GM18873 (cell line): ENCODE results near the gene FGF19.

Source experiments
- ATAC-seq: cut with Tn5 transposase; IDR thresholded peaks from one replicate; pipeline ENCODE4 v1.9.1; 2021; ENCODE audit warnings: mild to moderate bottlenecking, moderate library complexity, moderate number of reproducible peaks; ENCODE audit not compliant: unreplicated experiment, low FRiP score

Gene FGF19

DNA sequence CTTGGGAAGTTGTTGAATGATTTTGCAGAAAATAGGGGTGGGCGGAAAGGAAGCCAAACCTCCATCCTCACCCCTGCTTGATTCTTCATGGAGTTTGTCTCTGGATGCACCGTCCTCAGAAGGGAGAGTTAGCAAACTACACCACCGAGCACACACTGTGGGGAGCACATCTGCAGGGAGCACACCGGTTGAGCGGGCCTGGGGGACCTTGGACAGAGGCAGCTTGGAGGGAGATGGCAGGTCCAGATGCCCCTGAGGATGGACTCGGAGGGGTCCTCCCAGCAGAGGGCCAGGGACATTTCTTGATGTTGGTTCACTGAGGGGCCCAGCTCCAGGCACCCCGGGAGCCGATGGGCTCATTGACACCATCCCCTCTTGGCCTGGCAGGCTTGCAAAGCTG lies 15.1 kb upstream of the FGF19 start:
- ATAC-seq, result no peak

DNA sequence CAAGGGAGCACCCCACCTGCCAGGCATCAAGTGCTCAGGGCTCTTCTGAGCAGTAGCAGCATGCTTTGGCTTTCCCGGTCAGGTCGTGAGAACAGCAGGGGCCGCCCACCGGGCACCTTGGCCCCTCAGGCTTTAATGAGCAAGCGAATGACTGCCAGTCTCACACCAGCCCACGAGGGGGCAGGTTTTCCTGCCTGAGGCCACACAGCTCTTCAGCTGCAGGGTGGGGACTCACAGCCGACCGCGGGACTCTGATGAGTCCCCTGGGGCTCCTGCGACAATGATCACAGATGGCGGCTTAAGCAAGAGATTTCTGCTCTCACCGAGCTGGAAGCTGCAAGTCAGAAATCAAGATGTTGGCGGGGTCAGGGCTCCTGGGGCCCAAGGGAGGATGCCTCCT lies 14.3 kb upstream of the FGF19 start:
- ATAC-seq, result no peak

DNA sequence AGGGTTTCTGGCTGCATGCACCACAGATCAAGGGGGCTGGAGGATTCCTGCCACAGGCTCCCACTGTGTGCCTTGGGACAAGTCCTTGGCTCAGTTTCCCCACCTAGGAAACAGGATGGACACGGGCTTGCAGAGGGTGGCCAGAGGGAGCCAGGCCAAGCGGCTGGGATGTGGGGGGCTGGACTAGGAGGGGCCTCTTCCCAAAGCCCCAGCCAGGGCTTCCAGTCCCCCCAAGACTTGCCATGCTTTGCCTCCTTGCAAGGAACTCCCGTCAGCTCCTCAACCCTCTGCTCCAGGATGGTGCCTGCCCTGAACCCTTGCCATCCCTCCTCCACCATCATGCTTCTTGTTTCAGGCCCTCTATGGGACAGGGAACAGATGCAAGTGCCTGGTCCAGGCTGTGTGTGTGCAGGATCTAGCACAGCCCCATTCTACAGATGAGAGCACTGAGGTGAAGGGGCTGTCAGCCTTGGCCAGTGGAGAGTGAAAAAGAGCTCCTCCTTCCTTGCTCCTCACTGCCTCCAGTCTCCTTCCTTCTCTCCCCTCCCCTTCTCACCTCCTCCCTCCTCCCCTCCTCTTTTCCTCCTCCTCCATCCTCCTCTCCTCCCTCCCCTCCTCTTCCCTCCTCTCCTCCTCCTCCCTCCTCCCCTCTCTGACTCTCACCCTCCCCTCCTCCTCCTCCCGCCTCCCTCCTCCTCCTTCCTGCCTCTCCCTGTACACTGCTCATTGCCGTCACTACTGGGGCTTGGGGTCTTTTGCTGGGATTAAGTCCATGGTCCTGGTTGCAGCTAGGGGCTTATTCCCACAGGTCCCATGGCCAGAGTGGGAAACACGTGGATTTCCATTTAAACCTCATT lies 13.3 kb upstream of the FGF19 start:
- ATAC-seq, result no peak

DNA sequence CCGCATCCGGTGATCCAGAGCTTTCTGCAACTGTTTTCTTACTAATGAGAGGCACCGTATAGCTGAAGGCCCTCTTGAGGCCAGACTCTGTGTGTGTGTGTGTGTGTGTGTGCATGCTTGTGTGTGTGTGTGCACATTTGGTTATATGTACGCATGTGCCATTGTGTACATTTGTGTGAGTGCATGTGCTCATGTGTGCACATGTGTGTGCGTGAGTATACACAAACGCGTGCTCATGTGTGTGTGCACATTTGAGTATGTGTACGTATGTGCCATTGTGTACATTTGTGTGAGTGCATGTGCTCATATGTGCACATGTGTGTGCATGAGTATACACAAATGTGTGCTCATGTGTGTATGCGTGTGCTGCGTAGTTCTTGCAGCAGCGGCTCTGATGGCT lies 12.3 kb upstream of the FGF19 start:
- ATAC-seq, result no peak

DNA sequence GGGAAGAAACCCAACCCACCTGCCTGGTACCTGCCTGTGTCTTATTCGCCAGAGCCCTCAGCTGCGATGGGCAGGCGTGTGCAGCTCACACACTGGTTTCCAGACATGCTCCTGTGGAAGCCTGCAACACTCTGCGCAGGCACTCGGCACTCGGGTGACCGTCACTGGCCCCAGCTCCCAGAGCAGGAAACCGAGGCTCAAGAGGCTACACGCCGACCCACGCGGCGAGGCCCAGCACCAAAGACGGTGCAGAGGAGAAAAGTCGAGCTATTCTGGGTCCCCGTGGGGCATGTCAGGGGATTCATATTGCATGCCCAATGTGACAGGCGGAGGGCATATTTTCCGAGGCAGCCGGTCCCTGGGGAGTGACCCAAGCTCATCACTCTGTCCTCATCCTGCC lies 11.6 kb upstream of the FGF19 start:
- ATAC-seq, result no peak

DNA sequence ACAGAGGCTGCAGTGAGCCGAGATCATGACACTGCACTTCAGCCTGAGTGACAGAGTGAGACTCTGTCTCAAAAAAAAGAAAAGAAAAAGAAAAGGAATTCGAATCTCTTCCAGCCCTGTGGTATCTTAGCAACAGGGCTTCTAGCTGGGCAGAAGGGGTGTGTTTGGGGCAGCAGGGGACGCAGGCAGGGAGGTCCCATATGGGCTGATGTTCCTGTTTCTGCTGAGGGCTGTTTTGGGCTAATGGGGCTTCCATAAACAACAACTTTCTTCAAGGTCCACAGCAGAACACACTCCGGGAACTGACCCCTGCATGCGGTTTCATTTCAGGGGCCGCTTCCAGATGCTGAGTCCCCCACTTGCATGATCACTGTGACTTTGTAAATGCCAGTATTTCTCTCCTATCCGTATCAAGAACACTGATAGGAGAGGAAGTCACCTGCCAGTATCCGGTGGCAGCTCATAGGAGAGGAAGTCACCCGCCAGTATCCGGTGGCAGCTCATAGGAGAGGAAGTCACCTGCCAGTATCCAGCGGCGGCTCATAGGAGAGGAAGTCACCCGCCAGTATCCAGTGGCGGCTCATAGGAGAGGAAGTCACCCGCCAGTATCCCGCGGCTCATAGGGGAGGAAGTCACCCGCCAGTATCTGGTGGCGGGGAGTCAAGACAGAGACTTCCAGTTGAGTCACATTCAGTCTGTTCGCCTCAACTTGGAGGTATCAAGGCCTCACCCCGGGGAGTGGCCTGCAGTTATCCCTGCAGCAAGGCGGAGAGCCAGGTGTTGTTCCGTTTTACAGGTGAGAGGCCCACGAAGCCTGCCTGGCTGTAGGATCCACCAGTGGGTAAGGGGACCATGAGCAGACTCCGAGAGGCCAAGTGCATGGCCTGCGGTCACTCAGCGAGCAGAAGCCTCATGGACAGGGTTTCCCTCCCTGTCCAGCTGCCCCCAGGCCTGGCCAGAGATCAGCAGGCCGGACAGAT lies 8.3 kb upstream of the FGF19 start:
- no peak for ATAC-seq

DNA sequence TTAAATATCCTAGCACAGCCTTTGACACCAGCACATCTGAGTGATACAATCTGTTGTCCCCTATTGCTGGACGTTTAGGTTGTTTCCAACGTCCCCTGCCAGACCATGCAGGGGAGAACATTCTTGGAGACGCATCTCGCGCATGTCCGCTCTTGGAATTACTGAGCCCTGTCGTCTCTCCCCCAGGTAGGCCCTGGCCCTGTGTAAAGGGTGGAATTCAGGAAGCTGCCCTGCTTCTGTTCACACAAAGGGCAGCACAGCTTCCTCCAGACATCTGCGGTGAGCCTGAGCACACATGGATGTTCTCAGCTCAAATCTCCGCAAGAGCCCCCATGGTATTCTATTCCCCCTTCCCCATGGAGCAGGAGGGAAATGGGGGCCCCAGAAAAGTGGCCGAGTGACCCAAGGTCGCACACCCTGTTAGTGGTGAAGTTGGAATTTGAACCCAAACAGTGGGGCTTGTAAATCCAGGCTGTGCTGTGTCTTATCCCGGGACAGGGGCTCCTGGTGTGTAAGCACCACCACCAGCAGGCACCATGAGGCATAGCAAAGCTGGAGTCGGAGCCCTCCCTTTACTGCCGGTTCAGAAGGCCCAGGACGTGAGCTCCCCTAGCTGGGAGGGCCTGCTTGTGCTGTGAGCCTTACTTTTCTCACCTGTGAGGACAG lies 5.0 kb upstream of the FGF19 start:
- ATAC-seq, result no peak

DNA sequence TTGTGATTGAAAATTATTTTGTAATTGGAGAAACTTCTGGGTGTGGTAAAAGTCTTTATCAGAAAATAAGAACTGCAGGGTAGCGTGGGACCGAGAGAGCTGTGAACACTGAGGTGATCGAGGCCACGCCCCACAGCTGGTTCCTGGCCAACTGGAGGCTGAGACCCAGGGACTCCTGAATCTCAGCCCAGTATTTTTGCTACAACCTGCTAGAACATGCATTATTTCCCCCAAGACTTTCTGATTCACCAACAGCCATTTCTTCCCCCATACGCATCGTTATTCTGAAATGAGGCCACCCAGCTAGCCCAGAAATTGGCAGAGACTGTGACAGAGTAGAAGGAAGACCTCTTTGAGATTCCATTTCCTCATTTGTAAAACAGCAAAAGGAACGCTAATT lies 3.4 kb upstream of the FGF19 start:
- no peak for ATAC-seq

DNA sequence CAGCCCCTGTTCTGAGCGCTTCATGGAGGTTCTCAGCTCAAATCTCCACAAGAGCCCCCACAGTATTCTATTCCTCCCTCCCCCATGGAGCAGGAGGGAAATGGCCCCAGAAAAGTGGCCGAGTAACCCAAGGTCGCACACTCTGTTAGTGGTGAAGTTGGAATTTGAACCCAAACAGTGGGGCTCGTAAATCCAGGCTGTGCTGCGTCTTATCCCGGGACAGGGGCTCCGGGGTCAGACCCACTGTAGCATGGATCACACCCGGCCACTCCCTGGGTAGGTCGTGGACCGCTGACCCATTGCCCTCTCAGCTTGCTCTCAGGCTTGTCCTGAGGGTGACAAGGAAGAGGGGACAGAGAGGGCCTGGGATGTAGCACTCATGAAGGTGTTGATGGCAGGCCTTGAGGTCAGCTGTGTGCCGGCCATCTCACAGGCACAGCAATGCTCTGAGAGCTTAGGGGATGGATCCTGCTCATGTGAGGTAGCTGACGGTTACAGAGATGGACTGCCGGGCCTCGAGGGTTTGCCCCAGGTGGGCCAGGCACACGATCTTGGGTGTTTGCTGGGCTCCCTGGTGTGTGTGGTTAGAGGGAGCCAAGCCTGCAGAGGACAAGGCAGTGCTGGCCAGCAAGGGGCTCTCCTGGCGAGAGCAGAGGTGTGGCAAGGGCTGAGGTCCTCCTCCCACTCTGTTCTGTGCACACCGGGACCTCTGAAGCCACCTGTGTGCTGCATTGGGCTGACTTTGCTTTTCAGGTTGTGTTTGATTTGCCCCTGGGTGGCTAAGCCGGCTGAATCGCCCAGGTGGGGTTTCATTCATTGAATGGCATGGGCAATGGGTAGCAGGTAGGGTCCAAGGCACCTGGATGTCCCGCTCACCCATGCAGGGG lies 2.3 kb upstream of the FGF19 start:
- no peak for ATAC-seq

DNA sequence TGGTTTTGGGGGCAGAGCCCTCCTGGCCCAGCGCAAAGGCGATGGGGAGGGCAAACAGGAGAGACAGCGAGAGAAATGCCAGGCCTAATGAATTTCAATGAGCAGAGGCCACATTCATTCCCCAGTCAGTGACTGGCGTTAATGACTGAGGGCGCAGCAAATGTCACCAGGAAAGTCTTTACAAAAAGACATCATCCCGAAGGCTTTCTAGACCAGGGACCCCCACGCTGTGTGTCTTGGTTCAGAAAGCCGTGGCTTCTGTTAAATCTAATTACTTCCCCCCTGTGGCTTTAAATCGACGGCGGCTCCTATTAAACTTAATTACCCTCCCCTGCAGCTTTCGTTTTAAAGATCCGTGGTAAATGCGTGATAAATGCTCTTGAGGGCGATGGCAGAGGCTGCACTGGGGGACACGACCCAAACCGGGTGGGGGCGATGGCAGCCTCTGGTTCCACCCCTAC lies 1.6 kb upstream of the FGF19 start:
- ATAC-seq, result no peak

DNA sequence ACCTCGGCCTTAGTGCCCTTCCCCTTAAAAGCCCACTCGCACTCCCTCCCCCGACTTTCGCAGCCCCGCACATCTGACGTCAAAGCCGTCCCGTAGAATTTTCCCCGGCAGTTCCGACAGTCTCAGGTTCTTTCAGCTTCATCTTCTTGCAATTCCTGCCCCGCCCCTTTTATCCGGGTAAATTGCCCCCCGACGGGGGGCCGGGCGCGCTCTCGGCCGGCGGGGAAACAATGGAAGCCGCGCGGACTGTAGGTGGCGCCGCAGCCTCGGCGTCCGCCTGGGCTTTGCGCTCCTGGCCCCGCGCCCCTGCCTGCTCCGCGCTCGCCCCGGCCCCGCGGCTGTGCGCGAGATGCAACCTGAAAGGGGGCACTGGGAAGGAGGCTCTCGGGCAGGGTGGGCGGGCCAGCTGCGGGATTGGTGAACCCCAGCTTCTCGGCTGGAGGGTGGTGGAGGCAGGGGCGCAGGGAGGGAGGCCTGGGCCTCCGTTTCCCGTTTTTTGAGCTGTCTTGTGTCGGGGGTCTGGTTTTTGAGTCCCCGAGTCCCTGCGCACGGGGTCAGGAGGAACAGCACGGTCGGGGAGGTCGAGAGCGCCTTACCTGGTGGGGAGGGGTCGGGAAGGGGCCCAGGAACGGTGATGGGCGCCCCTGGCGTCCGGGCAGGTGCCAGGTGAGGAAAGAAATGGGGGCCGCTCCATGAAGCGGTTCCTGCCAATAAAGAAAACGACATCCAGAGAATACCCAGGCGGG lies 859 bp upstream of the FGF19 start:
- no peak for ATAC-seq

DNA sequence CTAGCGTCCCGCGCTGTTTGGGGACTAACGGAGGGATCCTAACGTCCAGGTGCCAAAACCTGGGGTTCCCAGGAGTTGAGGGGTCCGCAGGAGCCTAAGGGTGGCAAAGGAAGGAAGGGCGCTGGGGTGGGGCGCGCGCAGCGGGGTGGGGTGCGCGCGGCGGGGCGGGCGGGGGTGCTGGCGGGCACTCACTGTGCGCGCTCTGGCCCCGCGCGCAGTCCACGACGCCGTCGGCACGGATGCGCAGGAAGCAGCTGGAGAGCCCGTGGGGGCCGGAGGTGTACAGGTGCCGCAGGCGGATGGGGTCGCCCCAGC lies 412 bp downstream of the FGF19 start:
- ATAC-seq, result no peak

DNA sequence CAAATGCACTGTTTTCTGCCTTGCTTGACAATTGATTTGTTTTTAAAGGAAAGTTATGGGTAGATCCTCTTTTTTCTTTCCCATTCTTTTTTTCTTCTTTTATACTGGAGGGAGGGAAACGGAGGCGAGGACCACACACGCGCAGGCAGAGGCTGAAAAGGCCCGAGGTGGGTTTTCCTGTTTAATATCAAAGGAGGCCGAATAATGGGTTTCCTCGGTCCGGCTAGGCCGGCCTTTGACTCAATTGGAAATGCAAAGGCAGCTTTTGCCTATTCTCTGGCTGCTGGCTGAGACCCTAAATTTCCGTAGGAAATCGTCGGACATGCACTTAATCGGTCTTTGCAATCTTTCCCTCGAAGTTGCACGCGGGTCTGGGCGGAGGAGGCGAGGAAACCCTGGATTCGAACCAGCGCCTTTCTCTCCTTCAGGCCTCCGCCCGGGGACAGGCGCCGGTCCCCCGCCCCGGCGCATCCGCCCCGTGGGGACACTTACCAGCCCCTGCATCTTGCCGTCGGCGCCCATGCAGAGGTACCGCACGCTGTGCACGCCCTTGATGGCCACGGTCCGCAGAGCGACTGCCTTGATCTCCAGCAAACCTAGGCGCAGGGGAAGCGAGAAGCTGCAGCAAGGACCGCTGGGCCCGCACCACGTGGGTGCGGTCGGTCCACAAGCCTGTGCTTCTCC lies 911 bp downstream of the FGF19 start:
- no peak for ATAC-seq

DNA sequence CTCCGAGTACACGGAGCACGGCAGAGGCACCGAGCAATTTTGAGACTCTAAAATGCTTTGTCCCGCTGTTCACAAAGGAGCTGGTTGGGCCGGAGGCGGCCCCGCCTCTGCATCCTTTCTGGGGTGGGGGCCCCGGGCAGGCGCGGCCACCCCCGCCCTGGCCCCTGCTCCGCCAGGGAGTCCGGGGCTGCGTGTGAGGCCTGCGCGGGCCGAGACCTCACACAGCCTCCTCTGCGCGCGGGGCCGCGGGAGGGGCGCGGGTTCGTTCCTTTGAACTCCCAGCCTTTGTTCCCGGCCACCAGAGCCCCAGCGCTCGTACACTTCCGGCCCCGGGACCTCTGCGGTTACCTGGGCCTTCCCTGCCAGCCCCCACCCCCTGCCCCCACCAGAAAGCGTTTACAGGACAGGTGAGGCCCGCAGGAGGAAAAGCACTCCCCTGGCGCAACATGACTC lies 1.6 kb downstream of the FGF19 start:
- ATAC-seq, result no peak

DNA sequence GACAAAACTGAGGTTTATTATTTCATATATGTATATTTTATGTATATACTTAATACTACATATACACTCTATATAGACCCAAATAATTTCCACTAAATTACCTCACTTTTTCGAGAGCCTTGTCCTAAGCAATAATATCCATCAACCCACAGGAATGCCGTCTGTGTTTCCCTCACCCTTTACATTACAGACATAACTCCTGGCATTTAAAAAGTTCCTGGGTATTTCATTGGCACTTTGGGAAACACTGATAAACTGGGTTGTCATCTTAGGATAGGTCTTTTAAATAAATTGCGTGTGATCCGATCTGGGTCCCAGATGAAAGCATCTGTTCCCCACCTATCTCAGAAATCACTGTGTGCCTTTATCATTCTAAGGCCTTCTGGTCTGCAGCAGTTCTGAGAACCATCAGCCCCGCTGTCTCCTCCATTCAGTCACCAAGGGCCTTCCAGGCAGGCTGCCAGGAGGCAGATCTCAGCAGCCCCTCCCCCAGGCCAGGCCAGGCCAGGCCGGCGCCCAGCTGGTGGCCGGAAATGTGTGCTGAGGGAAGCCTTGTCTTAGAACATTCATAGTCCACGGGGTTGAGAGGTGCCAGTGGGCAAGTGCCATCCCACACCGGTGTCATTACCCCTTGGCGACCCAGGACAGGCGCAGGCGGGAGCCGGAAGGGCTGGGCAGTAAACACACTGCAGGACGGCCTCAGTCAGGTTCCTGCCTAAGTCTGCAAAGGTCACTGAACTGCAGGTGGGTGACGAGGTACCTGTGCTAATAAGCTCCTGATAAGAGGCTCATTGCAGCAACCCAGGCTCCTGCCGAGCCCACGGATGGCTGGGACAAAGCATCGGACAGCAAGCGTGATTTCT lies 3.3 kb downstream of the FGF19 start:
- no peak for ATAC-seq

DNA sequence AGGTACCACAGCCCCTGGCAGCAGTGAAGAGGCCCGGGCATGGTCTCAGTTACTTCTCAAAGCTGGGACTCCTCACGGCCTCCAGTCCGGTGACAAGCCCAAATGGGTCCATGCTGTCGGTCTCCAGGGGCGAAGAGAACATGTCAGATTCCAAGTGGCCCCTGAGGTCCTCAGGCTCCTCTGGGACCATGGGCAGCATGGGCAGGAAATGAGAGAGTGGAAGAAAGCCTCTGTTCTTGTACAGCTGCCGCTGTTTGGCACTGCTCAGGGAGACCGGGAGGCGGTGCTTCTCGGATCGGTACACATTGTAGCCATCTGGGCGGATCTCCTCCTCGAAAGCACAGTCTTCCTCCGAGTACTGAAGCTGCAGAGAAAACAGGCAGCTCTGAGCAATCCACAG lies 4.6 kb downstream of the FGF19 start:
- ATAC-seq, result no peak

DNA sequence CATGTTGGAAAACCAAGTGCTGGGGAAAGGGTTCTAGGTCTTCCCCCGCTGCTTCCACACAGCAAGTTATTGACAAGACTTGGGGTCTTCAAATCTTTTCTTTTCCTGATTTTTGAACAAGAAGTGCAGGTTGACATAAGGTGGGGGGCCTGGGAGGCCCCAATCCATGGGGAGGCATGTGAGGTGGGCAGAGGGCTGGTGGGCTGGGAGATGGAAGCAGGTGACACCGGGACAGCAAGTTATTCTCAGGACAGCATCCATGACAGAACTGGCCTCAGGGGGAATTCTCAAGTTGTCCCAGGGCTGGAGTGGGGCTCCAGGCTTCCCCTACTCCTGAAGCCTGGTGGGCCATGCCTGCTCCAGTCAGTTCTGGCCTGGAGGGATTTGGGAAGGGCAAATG lies 5.5 kb downstream of the FGF19 start:
- no peak for ATAC-seq

DNA sequence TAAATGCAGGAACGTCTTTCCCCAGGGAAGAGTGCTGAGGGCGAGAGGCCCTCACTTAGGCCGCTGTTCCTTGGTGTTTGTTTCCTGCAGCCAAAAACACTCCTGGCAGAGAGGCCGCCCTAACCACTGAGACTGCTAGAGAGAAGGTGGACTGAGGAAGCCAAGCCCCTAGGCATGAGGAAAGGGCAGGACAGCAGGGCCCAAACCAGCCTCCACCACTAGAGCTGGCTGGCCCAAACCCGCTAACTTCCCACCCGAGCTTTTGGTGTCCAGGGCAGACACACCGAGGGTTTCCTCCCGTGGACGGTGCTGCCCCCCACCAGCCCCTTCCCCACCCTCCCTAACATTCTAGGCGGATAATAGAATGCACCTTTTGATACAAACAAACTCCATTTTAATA lies 6.0 kb downstream of the FGF19 start:
- no peak for ATAC-seq
